Anterior cingulate cortex (tissue), 58 donors: ENCODE data around the gene ZC3H4.
"Not testable (repeated sequence)": the region's sequence is repeated elsewhere in the genome, so short reads cannot be mapped to it uniquely, and the experiment has no call there.

Source experiments
- DNase-seq, 58 donors: peaks; one replicate each; lab custom pipeline; 2025; lab: John Stamatoyannopoulos, UW

Gene ZC3H4

DNA sequence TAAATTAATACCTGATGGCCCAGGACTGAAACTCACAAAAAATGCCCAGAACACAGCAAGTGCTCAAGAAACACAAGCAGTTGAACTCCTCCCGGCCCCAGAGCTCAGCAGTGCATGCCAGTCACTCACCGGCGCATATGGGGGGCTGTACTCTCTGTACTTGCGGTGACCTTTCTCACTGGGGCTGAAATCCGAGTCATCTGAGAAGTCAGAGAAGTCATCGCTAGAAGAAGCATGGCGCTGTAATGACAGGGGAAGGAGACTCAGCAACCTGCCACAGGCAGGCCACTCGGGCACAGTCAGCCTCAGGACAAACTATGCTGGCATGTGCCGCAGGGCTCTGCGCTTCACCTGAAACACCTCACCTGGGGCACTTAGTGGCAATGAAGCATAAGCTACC, 19.7 kb downstream of the ZC3H4 start:
- DNase-seq, result no peak

- no peak for DNase-seq
Measured at GRCh38 chr19:47093254-47093653, 20.3 kb downstream of the ZC3H4 start.

GRCh38 chr19:47089767-47090350, 23.7 kb downstream of the ZC3H4 start:
- DNase-seq, result no peak

- no peak for DNase-seq
Measured at GRCh38 chr19:47086280-47086679, 27.3 kb downstream of the ZC3H4 start.

DNA sequence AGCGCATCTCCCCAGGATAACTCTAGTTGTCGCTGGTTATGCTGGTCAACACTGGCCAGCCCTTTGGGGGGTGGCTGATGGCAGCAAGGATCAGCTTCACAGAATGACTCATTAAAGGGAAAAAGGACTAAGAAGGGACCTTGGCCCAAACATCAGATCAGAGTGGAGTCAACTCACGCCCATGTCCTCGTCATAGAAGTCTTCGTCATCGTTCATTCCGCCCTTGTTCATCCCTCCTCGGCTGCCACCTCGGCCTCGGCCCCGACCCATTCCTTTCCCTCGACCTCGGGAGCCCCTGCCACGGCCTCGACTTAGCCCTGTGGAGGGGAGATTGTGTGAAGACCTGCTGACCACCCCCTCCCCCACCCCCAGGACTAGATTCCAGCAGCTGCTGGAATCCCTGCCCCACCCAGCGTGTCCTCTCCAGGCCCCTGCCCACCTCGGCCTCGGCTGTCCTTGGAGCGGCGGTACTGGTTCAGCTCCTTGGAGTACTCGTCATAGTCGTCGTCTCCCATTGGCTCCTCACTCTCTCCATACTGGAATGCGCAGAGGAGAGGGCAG, 28.6 kb downstream of the ZC3H4 start:
- no peak for DNase-seq

GRCh38 chr19:47082493-47082892, 31.1 kb downstream of the ZC3H4 start:
- no peak for DNase-seq

- no peak for DNase-seq
Measured at GRCh38 chr19:47081095-47081494, 32.5 kb downstream of the ZC3H4 start.

- not testable (repeated sequence) for DNase-seq
Measured at GRCh38 chr19:47078351-47078750, 35.2 kb downstream of the ZC3H4 start.

- DNase-seq, result no peak
Measured at GRCh38 chr19:47075941-47076340, 37.6 kb downstream of the ZC3H4 start.

DNA sequence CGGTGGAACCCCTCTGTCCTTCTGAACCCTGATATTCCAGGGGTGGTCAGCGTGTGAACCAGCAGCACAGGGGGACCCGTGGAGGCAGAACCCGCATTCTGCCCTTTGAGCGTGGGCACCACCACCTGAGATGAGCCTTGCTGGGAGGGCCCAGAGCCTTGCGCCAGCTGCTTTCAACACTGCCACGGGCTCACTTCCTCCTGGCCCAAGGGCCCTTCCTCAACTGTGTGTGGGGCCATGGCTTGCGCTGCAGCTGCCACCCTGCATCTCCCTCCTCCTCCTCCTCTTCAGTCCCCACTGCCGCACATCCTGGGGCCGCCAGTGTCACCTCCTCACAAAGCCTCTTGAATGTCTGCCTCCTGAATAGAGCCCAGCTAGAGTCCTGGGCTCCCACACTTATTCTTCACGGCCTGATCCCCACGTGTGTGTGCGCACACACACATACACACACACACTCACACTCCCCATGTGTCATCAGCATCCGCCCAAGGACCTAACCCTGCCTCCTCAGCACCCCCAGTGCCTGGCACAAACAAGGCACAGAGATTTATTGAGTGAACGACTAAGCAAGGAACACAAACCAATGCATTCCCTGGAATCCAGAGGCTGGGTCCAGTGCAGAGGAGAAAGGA, 38.3 kb downstream of the ZC3H4 start:
- DNase-seq, result no peak

- DNase-seq, result no peak
Measured at GRCh38 chr19:47074621-47075020, 39.0 kb downstream of the ZC3H4 start.

DNA sequence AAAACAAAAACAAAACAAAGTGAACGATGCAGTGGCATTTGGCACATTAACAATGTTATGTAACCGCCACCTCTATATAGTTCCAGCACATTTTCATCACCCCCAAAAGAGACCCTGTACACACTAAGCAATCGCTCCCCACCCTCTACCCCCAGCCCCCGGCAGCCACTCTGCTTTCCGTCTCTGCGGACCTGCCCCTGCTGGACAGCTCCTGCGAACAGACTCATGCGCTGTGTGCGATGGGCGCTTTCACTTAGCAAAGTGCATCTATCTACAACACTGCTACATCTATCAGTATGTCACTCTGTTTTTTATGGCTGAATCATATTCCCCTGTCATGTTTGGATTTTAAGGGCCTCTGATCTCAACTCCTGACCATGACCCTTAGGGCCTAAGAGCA, 40.0 kb downstream of the ZC3H4 start:
- DNase-seq, result no peak

- DNase-seq, result no peak
Measured at GRCh38 chr19:47072323-47072722, 41.3 kb downstream of the ZC3H4 start.

DNA sequence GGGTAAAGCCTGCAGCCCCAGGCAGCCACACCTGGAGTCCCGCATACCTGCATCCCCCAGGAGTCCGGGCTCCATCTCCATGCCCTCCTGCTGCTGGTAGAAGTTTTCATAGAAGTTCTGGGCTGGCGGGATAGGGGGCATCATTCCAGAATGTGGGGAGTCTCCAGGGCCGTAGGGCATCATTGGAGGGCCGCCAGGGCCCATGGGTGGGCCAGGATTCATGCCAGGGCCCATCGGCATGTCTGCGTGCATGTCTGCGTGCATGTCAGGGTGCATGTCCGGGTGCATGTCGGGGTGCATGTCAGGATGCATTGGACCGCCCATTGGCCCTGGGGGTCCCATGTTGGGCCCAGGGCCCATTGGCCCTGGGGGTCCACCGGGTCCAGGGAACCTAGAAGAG, 41.8 kb downstream of the ZC3H4 start:
- DNase-seq, result no peak

GRCh38 chr19:47070756-47071155, 42.8 kb downstream of the ZC3H4 start:
- DNase-seq, result peak in 3 of 58 donors; percentile 15 to 19 (median 19)

- DNase-seq, result peak in 5 of 58 donors; percentile 2 to 48 (median 7)
Measured at GRCh38 chr19:47069795-47070194, 43.8 kb downstream of the ZC3H4 start.

- no peak for DNase-seq
Measured at GRCh38 chr19:47068876-47069406, 44.6 kb downstream of the ZC3H4 start.

DNA sequence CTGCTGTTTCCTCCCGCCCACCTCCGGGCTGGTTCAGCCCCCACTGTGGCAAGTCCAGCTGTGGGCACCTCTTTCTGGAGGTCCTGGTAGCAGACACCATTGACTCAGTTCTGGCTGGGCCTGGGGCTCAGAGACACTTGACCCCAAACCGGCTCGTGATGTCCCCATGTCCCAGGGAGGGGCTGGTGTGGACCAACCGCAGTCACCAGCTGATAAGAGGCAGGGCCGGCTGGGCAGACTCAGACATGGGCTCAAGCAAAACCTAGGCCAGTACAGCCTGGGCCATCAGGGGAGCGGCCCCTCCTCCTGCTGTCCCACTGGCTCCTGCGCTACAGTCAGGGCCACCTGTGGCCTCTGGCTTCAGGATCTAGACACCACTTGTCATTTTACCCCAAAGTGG, 45.3 kb downstream of the ZC3H4 start:
- DNase-seq, result no peak

GRCh38 chr19:47067215-47067847, 46.2 kb downstream of the ZC3H4 start:
- no peak for DNase-seq

GRCh38 chr19:47066376-47067214, 47.0 kb downstream of the ZC3H4 start:
- DNase-seq, result no peak

DNA sequence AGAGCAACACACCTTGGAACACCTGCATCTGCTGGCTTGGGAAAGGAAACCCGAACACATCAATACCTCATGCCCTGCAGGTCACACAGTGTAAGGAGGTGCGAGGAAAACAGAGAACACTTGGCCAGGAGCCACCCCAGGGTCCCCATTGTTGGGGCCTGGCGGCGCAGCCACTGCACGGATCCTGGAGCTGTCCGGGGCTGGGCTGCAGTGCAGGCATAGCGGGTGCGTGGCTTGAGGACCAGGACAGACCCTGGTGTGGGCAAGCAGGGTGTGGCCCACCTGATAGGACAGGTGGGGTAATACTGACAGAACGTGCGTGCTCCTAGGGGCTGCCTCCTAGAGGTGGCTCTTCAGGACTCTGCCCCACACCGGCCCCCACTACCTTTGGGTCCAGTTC, 48.3 kb downstream of the ZC3H4 start:
- no peak for DNase-seq
